NCI-H460 (cell line): ENCODE data around the gene PLCL2. TPM values are rescaled to one million over a fixed set of nuclear protein-coding genes. Genes with fewer than 3 reads are reported as not detected.

Experiments
- DNase-seq: peaks from one replicate; pipeline ENCODE4 v3.0.0-alpha.2; 2016; ENCODE audit warnings: low read depth; ENCODE audit errors: extremely low read depth
- total RNA-seq: library from RNA; depleted of rRNA; stranded (reverse); fragments of >200 nt; shearing (Covaris generic); gene quantifications from 2 replicates; pipeline ENCODE4 v1.2.3, GENCODE V29; 2014

Gene PLCL2
- total RNA-seq, 1 experiment from 2014 or later, result 3.8 TPM

- no peak for DNase-seq
Measured at GRCh38 chr3:17003457-17003856, 118.7 kb downstream of the PLCL2 start.

- DNase-seq, result no peak
Measured at GRCh38 chr3:17006132-17006852, 121.5 kb downstream of the PLCL2 start.

GRCh38 chr3:17007284-17007683, 122.5 kb downstream of the PLCL2 start:
- DNase-seq, result no peak

GRCh38 chr3:17009826-17010225, 125.1 kb downstream of the PLCL2 start:
- DNase-seq, result no peak

GRCh38 chr3:17011728-17012338, 127.1 kb downstream of the PLCL2 start:
- no peak for DNase-seq

GRCh38 chr3:17013050-17013449, 128.3 kb downstream of the PLCL2 start:
- no peak for DNase-seq

- DNase-seq, result no peak
Measured at GRCh38 chr3:17013571-17013970, 128.8 kb downstream of the PLCL2 start.

GRCh38 chr3:17014284-17014683, 129.5 kb downstream of the PLCL2 start:
- no peak for DNase-seq

- DNase-seq, result no peak
Measured at GRCh38 chr3:17014709-17015108, 130.0 kb downstream of the PLCL2 start.

GRCh38 chr3:17021614-17022013, 136.9 kb downstream of the PLCL2 start:
- DNase-seq, result no peak

- DNase-seq, result no peak
Measured at GRCh38 chr3:17023006-17023664, 138.4 kb downstream of the PLCL2 start.

GRCh38 chr3:17025594-17026139, 140.9 kb downstream of the PLCL2 start:
- DNase-seq, result no peak

GRCh38 chr3:17027318-17027717, 142.6 kb downstream of the PLCL2 start:
- no peak for DNase-seq

GRCh38 chr3:17028363-17028762, 143.6 kb downstream of the PLCL2 start:
- DNase-seq, result no peak

GRCh38 chr3:17030438-17030837, 145.7 kb downstream of the PLCL2 start:
- DNase-seq, result no peak

GRCh38 chr3:17030956-17031652, 146.3 kb downstream of the PLCL2 start:
- DNase-seq, result no peak

- DNase-seq, result peak; percentile 18
Measured at GRCh38 chr3:17032407-17033034, 147.8 kb downstream of the PLCL2 start.

- no peak for DNase-seq
Measured at GRCh38 chr3:17033516-17034168, 148.9 kb downstream of the PLCL2 start.

GRCh38 chr3:17035033-17035432, 150.3 kb downstream of the PLCL2 start:
- no peak for DNase-seq

GRCh38 chr3:17035966-17036365, 151.2 kb downstream of the PLCL2 start:
- no peak for DNase-seq
